CMK (cell line): ENCODE results near the gene FOXB1.

Experiments
- DNase-seq: peaks from one replicate; pipeline ENCODE4 v3.0.0-alpha.2; 2010; ENCODE audit warnings: low read depth

FOXB1 gene

GRCh38 chr15:59998950-59999611 is 5.0 kb upstream of the FOXB1 start:
- no peak for DNase-seq

GRCh38 chr15:59999612-60000112 is 4.4 kb upstream of the FOXB1 start:
- DNase-seq = no peak

- no peak for DNase-seq
Observed at GRCh38 chr15:60000113-60000823, 3.8 kb upstream of the FOXB1 start.

GRCh38 chr15:60000824-60001609 is 3.1 kb upstream of the FOXB1 start:
- DNase-seq = no peak

GRCh38 chr15:60001610-60002527 is 2.2 kb upstream of the FOXB1 start:
- no peak for DNase-seq

GRCh38 chr15:60002528-60003218 is 1.4 kb upstream of the FOXB1 start:
- DNase-seq = no peak

GRCh38 chr15:60003243-60004008 is 685 bp upstream of the FOXB1 start:
- DNase-seq = no peak

GRCh38 chr15:60004846-60005351 is 788 bp downstream of the FOXB1 start:
- DNase-seq = peak; percentile 47

GRCh38 chr15:60005352-60006202 is 1.5 kb downstream of the FOXB1 start:
- DNase-seq = no peak

- peak; percentile 79 for DNase-seq
Observed at GRCh38 chr15:60006203-60006862, 2.2 kb downstream of the FOXB1 start.

GRCh38 chr15:60006873-60007272 is 2.8 kb downstream of the FOXB1 start:
- DNase-seq = no peak

- no peak for DNase-seq
Observed at GRCh38 chr15:60009124-60009960, 5.2 kb downstream of the FOXB1 start.

- no peak for DNase-seq
Observed at GRCh38 chr15:60009980-60010732, 6.0 kb downstream of the FOXB1 start.

GRCh38 chr15:60010858-60011257 is 6.7 kb downstream of the FOXB1 start:
- DNase-seq = no peak

- no peak for DNase-seq
Observed at GRCh38 chr15:60012695-60013094, 8.6 kb downstream of the FOXB1 start.

GRCh38 chr15:60017538-60018520 is 13.7 kb downstream of the FOXB1 start:
- DNase-seq = no peak
